PFSK-1 (cell line): ENCODE results near the gene KRT81.

Source experiments
- POLR2AphosphoS5 ChIP-seq: IDR thresholded peaks from 2 replicates; pipeline ENCODE4 v1.6.1; 2012; ENCODE audit warnings: low read depth, mild to moderate bottlenecking, control low read depth, low read length, moderate library complexity
- TAF1 ChIP-seq: IDR thresholded peaks from 2 replicates; pipeline ENCODE4 v1.6.1; 2012; ENCODE audit warnings: low read length, control low read depth, borderline replicate concordance; ENCODE audit not compliant: insufficient read depth

DNA sequence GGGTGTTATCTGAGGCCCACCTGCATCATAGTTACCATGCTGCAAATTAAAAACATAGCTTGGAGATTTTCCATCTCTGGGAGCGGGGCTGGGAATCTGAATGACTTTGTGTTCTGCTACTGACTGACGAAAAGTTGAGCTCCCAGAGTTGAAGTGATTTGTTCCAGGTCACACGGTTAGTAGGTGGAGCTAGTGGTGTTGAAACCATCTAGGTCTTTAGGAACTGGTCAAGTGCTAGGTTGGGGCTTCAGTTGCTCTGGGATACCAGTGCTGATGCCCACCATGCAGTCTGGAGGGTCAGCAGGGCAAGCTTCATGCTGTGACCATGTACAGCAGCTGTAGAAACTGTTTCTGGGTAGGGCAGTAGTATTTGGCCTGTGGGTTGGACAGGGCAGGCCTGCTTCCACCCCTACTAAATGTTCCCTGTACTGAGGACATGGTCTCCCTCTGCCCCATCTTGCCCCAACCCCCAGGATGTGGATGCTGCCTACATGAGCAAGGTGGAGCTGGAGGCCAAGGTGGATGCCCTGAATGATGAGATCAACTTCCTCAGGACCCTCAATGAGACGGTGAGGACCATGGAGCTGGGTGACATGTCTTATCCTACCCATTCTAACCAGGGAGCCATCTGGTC lies 53.0 kb downstream of the KRT81 start:
- no peak for TF ChIP-seq TAF1
- no peak for TF ChIP-seq POLR2AphosphoS5
